ENCODE results near the gene PC. TPM values are rescaled to one million over a fixed set of nuclear protein-coding genes. Genes with fewer than 3 reads are reported as not detected.

Gene PC
- total and polyA plus RNA-seq, 2 experiments from 2014 or later = 47.4 to 78.1 TPM

GRCh38 chr11:66953081-66953833, 4.9 kb downstream of the PC start:
- peaks cover 15% of the 10 kb centered on the region for H3K79me2 ChIP-seq
- no peak for TF ChIP-seq CTCF (IDR thresholded peaks at IDR 0.05; ENCODE audit: poor library complexity)
- H3K27ac ChIP-seq = peak overlapping the region; percentile 81
- H3K9me3 ChIP-seq (ENCODE audit: low read depth) = no peaks in the 10 kb centered on the region
- no peaks in the 10 kb centered on the region for H4K20me1 ChIP-seq (ENCODE audit: insufficient read depth, poor library complexity, severe bottlenecking)
- H3K4me3 ChIP-seq = no peak overlapping the region
- no peak overlapping the region for H2AFZ ChIP-seq
- WGBS (ENCODE audit: low lambda C conversion rate, missing lambda C conversion rate) = 69% methylated on average over 13 of the region's 13 CpGs
- H3K9me2 ChIP-seq (replicated peaks; ENCODE audit: insufficient read depth) = no peaks in the 10 kb centered on the region
- no peaks in the 10 kb centered on the region for H3K27me3 ChIP-seq
- peaks cover 46% of the 10 kb centered on the region for H3K4me1 ChIP-seq (ENCODE audit: insufficient read depth)
- no peaks in the 10 kb centered on the region for H3K36me3 ChIP-seq (replicated peaks; ENCODE audit: insufficient read depth, low read depth)
- peak overlapping the region; percentile 56 for H3K4me2 ChIP-seq
- DNase-seq (ENCODE audit: low spot score) = no peak

- DNase-seq (ENCODE audit: low spot score) = peak; percentile 52
- TF ChIP-seq CTCF (IDR thresholded peaks at IDR 0.05; ENCODE audit: poor library complexity) (no peak), EZH2phosphoT487 (IDR thresholded peaks at IDR 0.05; ENCODE audit: low read depth, severe bottlenecking, unreplicated experiment) (no peak), EZH2 (IDR thresholded peaks at IDR 0.05; ENCODE audit: borderline replicate concordance) (no peak)
- peaks cover 17% of the 10 kb centered on the region for H3K79me2 ChIP-seq
- 45% methylated on average over 7 of the region's 7 CpGs for WGBS (ENCODE audit: low lambda C conversion rate, missing lambda C conversion rate)
- peak overlapping the region; percentile 63 for H3K4me2 ChIP-seq
- H4K20me1 ChIP-seq (ENCODE audit: insufficient read depth, poor library complexity, severe bottlenecking) = no peaks in the 10 kb centered on the region
- no peaks in the 10 kb centered on the region for H3K27me3 ChIP-seq
- H3K9me2 ChIP-seq (replicated peaks; ENCODE audit: insufficient read depth) = no peaks in the 10 kb centered on the region
- H3K27ac ChIP-seq = peak overlapping the region; percentile 81
- no peaks in the 10 kb centered on the region for H3K36me3 ChIP-seq (replicated peaks; ENCODE audit: insufficient read depth, low read depth)
- H3K4me3 ChIP-seq = no peak overlapping the region
- H2AFZ ChIP-seq = no peak overlapping the region
- no peaks in the 10 kb centered on the region for H3K9me3 ChIP-seq (ENCODE audit: low read depth)
- H3K4me1 ChIP-seq (ENCODE audit: insufficient read depth) = peaks cover 38% of the 10 kb centered on the region
Measured at GRCh38 chr11:66951927-66952337, 6.3 kb downstream of the PC start.

GRCh38 chr11:66951135-66951534, 7.0 kb downstream of the PC start:
- no peak for DNase-seq (ENCODE audit: low spot score)
- H3K79me2 ChIP-seq = peaks cover 17% of the 10 kb centered on the region
- no peak overlapping the region for H3K27ac ChIP-seq
- no peaks in the 10 kb centered on the region for H3K9me2 ChIP-seq (replicated peaks; ENCODE audit: insufficient read depth)
- H4K20me1 ChIP-seq (ENCODE audit: insufficient read depth, poor library complexity, severe bottlenecking) = no peaks in the 10 kb centered on the region
- no peak overlapping the region for H3K4me2 ChIP-seq
- peaks cover 31% of the 10 kb centered on the region for H3K4me1 ChIP-seq (ENCODE audit: insufficient read depth)
- no peak overlapping the region for H3K4me3 ChIP-seq
- H3K27me3 ChIP-seq = no peaks in the 10 kb centered on the region
- no peaks in the 10 kb centered on the region for H3K36me3 ChIP-seq (replicated peaks; ENCODE audit: insufficient read depth, low read depth)
- no peak for TF ChIP-seq EZH2 (IDR thresholded peaks at IDR 0.05; ENCODE audit: borderline replicate concordance)
- TF ChIP-seq EZH2phosphoT487 (IDR thresholded peaks at IDR 0.05; ENCODE audit: low read depth, severe bottlenecking, unreplicated experiment) = no peak
- TF ChIP-seq CTCF (IDR thresholded peaks at IDR 0.05; ENCODE audit: poor library complexity) = no peak
- H3K9me3 ChIP-seq (ENCODE audit: low read depth) = no peaks in the 10 kb centered on the region
- 97% methylated on average over 10 of the region's 10 CpGs for WGBS (ENCODE audit: low lambda C conversion rate, missing lambda C conversion rate)
- no peak overlapping the region for H2AFZ ChIP-seq

Measured in hepatocyte (in vitro differentiated cells).